SK-N-SH (cell line): ENCODE data around the gene TASP1. TPM values are rescaled to one million over a fixed set of nuclear protein-coding genes. Genes with fewer than 3 reads are reported as not detected.

Experiments
- CTCF ChIA-PET: fragments of 300-600, 350-600 bp; formaldehyde crosslinking; extraction: SDS; loops from one replicate; lab custom pipeline; 2021; lab: Yijun Ruan, JAX
- POLR2A ChIA-PET: fragments of 350-600 bp; sonication (Branson Sonifier 250); formaldehyde crosslinking; extraction: SDS; loops from one replicate; lab custom pipeline; 2020; ENCODE audit warnings: antibody characterized with exemption, inconsistent platforms; lab: Yijun Ruan, JAX
- DNase-seq: peaks from one replicate; pipeline ENCODE4 v3.0.0; 2012
- H2AFZ ChIP-seq: fragments of 200-600 bp; sonication (generic); 2 replicates; pipeline ENCODE4 v1.8.1; 2016; ENCODE audit warnings: antibody characterized with exemption, mild to moderate bottlenecking, low read depth
- H3F3A ChIP-seq: fragments of 200-600 bp; sonication (generic); replicated peaks from 2 replicates; pipeline ENCODE3; 2016; ENCODE audit warnings: antibody characterized with exemption, mild to moderate bottlenecking; ENCODE audit not compliant: insufficient read depth
- H3K27ac ChIP-seq, 2 experiments: fragments of 200-500 bp in 1 of 2; fragments of 200-600 bp in 1 of 2; sonication (Bioruptor generic) in 1 of 2; sonication (generic), shearing (Covaris generic) in 1 of 2; 2 replicates each; pipeline versions ENCODE4 v1.5.1 to v1.6.1; 2014 to 2016; ENCODE audit warnings: low read depth in 2 of 2, inconsistent platforms in 1 of 2, low read length in 1 of 2, mild to moderate bottlenecking in 1 of 2, mixed read lengths in 1 of 2
- H3K27me3 ChIP-seq: fragments of 200-600 bp; sonication (generic), shearing (Covaris generic); 2 replicates; pipeline ENCODE4 v1.6.1; 2016; ENCODE audit warnings: mixed run types; ENCODE audit not compliant: insufficient read depth
- H3K36me3 ChIP-seq, 2 experiments: fragments of 200-500 bp in 1 of 2; fragments of 200-600 bp in 1 of 2; sonication (Bioruptor generic) in 1 of 2; sonication (generic) in 1 of 2; replicated peaks in 1 of 2; 2 replicates each; pipeline versions ENCODE3 to v1.5.1; 2014 to 2016; ENCODE audit warnings: low read length in 1 of 2, mild to moderate bottlenecking in 1 of 2; ENCODE audit not compliant: insufficient read depth in 2 of 2, control insufficient read depth in 1 of 2
- H3K4me1 ChIP-seq, 2 experiments: fragments of 200-500 bp in 1 of 2; fragments of 200-600 bp in 1 of 2; sonication (Bioruptor generic) in 1 of 2; sonication (generic), shearing (Covaris generic) in 1 of 2; 2 replicates each; pipeline versions ENCODE4 v1.5.1 to v1.6.1; 2014 to 2016; ENCODE audit warnings: low read depth in 1 of 2, low read length in 1 of 2, mixed run types in 1 of 2; ENCODE audit not compliant: insufficient read depth in 2 of 2, control insufficient read depth in 1 of 2
- H3K4me2 ChIP-seq: fragments of 200-600 bp; sonication (generic), shearing (Covaris generic); 2 replicates; pipeline ENCODE4 v1.6.1; 2017; ENCODE audit warnings: mixed run types
- H3K4me3 ChIP-seq, 2 experiments: fragments of 200-500 bp in 1 of 2; fragments of 200-600 bp in 1 of 2; sonication (Bioruptor generic) in 1 of 2; sonication (generic), shearing (Covaris generic) in 1 of 2; 2 replicates each; pipeline versions ENCODE4 v1.5.1 to v1.8.1; 2014 to 2016; ENCODE audit warnings: low read depth in 2 of 2, inconsistent platforms in 1 of 2, low read length in 1 of 2, mild to moderate bottlenecking in 1 of 2, mixed read lengths in 1 of 2, moderate library complexity in 1 of 2
- H3K79me2 ChIP-seq: fragments of 200-600 bp; sonication (generic); 2 replicates; pipeline ENCODE4 v1.8.1; 2017; ENCODE audit warnings: mild to moderate bottlenecking; ENCODE audit not compliant: insufficient read depth
- H3K9ac ChIP-seq: fragments of 200-600 bp; sonication (generic); 2 replicates; pipeline ENCODE4 v1.6.1; 2017; ENCODE audit warnings: mixed run types
- H3K9me2 ChIP-seq: fragments of 200-600 bp; sonication (generic); 2 replicates; pipeline ENCODE4 v1.6.1; 2017; ENCODE audit warnings: mixed run types
- H3K9me3 ChIP-seq: fragments of 200-600 bp; sonication (generic); 2 replicates; pipeline ENCODE4 v1.6.1; 2017; ENCODE audit warnings: mixed run types, mild to moderate bottlenecking, moderate library complexity
- H4K20me1 ChIP-seq: fragments of 200-600 bp; sonication (generic); 2 replicates; pipeline ENCODE4 v1.6.1; 2017; ENCODE audit warnings: mild to moderate bottlenecking, mixed run types; ENCODE audit not compliant: insufficient read depth
- CHD2 ChIP-seq: fragments of 150-350 bp; IDR thresholded peaks from 2 replicates; pipeline ENCODE4 v1.6.1; 2018; ENCODE audit warnings: low read length; ENCODE audit not compliant: partially characterized antibody
- EP300 ChIP-seq, 2 experiments: IDR thresholded peaks; 2 replicates each; pipeline versions ENCODE4 v1.4.0 to v1.6.1; 2012; ENCODE audit warnings: borderline replicate concordance in 1 of 2, low read depth in 1 of 2, low read length in 1 of 2
- FOSL2 ChIP-seq: IDR thresholded peaks from 2 replicates; pipeline ENCODE4 v1.4.0; 2012; ENCODE audit warnings: low read depth, mild to moderate bottlenecking, moderate library complexity, borderline replicate concordance
- FOXJ3 ChIP-seq: sonication (generic); formaldehyde crosslinking; IDR thresholded peaks from 2 replicates; pipeline ENCODE4 v1.5.1; 2020; ENCODE audit warnings: mild to moderate bottlenecking, missing genetic modification reagents
- GABPA ChIP-seq: IDR thresholded peaks from 2 replicates; pipeline ENCODE4 v1.4.0; 2012; ENCODE audit warnings: low read depth, mild to moderate bottlenecking
- JUND ChIP-seq: IDR thresholded peaks from 2 replicates; pipeline ENCODE4 v1.4.0; 2012
- MXI1 ChIP-seq: IDR thresholded peaks from 2 replicates; pipeline ENCODE4 v1.6.1; 2012; ENCODE audit warnings: mild to moderate bottlenecking, low read depth, low read length, improper control_type of control experiment
- NFIC ChIP-seq: IDR thresholded peaks from 2 replicates; pipeline ENCODE4 v1.4.0; 2012; ENCODE audit warnings: borderline replicate concordance
- NRF1 ChIP-seq: IDR thresholded peaks from 2 replicates; pipeline ENCODE4 v1.6.1; 2012; ENCODE audit warnings: low read depth, mild to moderate bottlenecking, low read length
- POLR2AphosphoS5 ChIP-seq: IDR thresholded peaks from 2 replicates; pipeline ENCODE4 v1.6.1; 2012; ENCODE audit warnings: low read depth, low read length
- SIN3A ChIP-seq: IDR thresholded peaks from 2 replicates; pipeline ENCODE4 v1.6.1; 2012; ENCODE audit warnings: low read depth, mild to moderate bottlenecking, low read length, moderate library complexity, borderline replicate concordance
- TAF1 ChIP-seq: IDR thresholded peaks from 2 replicates; pipeline ENCODE4 v1.6.1; 2012; ENCODE audit warnings: low read depth, mild to moderate bottlenecking, low read length, moderate library complexity, borderline replicate concordance
- YY1 ChIP-seq: IDR thresholded peaks from 2 replicates; pipeline ENCODE4 v1.4.0; 2012; ENCODE audit warnings: low read depth, mild to moderate bottlenecking
- WGBS: methylation state at CpG from one replicate; pipeline ENCODE4 v1.1.6; 2017; ENCODE audit warnings: low lambda C conversion rate; 5-methylcytosine and 5-hydroxymethylcytosine counted together
- polyA plus RNA-seq, 3 experiments: library from polyadenylated mRNA; depleted of rRNA; stranded (reverse); fragments of >200 nt; gene quantifications; 2 replicates each; pipeline ENCODE4 v1.2.3, GENCODE V29; 2012
- TF ChIP-seq, protein P1 (sequence below): IDR thresholded peaks from 2 replicates; pipeline ENCODE4 v1.4.0; 2012; ENCODE audit warnings: low read depth, borderline replicate concordance
- TF ChIP-seq, protein P2 (sequence below): fragments of 200-600 bp; sonication (generic); IDR thresholded peaks from 2 replicates; pipeline ENCODE4 v1.6.1; 2017; ENCODE audit warnings: antibody characterized with exemption, mild to moderate bottlenecking, moderate library complexity
- TF ChIP-seq, protein P3 (sequence below): IDR thresholded peaks from 2 replicates; pipeline ENCODE4 v1.4.0; 2012; ENCODE audit warnings: low read depth, borderline replicate concordance
- TF ChIP-seq, protein P4 (sequence below): IDR thresholded peaks from 2 replicates; pipeline ENCODE4; 2012
- TF ChIP-seq, protein P5 (sequence below): IDR thresholded peaks from 2 replicates; pipeline ENCODE4 v1.4.0; 2012; ENCODE audit warnings: low read depth

TASP1 gene
- polyA plus RNA-seq, 1 of the 3 experiments (the other 2 are of a cell fraction) = 5.9 TPM

DNA sequence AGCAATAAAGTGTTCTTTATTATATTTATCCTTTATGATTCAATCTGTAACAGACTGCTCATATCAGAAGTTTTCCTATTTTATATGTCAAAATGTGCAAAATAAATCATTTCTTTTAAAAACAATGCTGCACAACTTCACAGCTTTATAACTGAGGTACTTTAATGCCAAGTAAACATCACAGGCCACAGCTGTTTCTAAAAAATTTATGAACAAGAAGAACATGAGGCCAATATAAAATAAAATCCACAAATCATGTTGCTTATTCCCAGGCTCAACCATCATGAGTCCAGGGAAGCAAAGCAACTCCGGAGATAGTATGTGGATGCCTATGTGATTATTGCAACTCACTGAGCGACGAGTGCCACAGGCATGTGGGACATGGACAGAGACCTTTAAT lies 222.2 kb downstream of the TASP1 start:
- no peak overlapping the region for H3K4me3 ChIP-seq
- TF ChIP-seq MXI1 = no peak
- no peak for TF ChIP-seq NRF1
- no peak for TF ChIP-seq CHD2
- TF ChIP-seq, protein P1, sequence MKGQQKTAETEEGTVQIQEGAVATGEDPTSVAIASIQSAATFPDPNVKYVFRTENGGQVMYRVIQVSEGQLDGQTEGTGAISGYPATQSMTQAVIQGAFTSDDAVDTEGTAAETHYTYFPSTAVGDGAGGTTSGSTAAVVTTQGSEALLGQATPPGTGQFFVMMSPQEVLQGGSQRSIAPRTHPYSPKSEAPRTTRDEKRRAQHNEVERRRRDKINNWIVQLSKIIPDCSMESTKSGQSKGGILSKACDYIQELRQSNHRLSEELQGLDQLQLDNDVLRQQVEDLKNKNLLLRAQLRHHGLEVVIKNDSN = no peak
- TF ChIP-seq JUND = no peak
- TF ChIP-seq, protein P2, sequence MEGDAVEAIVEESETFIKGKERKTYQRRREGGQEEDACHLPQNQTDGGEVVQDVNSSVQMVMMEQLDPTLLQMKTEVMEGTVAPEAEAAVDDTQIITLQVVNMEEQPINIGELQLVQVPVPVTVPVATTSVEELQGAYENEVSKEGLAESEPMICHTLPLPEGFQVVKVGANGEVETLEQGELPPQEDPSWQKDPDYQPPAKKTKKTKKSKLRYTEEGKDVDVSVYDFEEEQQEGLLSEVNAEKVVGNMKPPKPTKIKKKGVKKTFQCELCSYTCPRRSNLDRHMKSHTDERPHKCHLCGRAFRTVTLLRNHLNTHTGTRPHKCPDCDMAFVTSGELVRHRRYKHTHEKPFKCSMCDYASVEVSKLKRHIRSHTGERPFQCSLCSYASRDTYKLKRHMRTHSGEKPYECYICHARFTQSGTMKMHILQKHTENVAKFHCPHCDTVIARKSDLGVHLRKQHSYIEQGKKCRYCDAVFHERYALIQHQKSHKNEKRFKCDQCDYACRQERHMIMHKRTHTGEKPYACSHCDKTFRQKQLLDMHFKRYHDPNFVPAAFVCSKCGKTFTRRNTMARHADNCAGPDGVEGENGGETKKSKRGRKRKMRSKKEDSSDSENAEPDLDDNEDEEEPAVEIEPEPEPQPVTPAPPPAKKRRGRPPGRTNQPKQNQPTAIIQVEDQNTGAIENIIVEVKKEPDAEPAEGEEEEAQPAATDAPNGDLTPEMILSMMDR = no peak
- TF ChIP-seq FOSL2 = no peak
- TF ChIP-seq FOXJ3 (CRISPR knock-in tag) = no peak
- TF ChIP-seq EP300 (IDR thresholded peaks at IDR 0.05; ENCODE audit: borderline replicate concordance in 1 of 2, low read depth in 1 of 2, low read length in 1 of 2) = no peak
- no peak for TF ChIP-seq POLR2AphosphoS5
- TF ChIP-seq, protein P3, sequence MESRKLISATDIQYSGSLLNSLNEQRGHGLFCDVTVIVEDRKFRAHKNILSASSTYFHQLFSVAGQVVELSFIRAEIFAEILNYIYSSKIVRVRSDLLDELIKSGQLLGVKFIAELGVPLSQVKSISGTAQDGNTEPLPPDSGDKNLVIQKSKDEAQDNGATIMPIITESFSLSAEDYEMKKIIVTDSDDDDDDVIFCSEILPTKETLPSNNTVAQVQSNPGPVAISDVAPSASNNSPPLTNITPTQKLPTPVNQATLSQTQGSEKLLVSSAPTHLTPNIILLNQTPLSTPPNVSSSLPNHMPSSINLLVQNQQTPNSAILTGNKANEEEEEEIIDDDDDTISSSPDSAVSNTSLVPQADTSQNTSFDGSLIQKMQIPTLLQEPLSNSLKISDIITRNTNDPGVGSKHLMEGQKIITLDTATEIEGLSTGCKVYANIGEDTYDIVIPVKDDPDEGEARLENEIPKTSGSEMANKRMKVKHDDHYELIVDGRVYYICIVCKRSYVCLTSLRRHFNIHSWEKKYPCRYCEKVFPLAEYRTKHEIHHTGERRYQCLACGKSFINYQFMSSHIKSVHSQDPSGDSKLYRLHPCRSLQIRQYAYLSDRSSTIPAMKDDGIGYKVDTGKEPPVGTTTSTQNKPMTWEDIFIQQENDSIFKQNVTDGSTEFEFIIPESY = no peak
- TF ChIP-seq, all 33 proteins: peak for 0
- ChIA-PET CTCF (interaction anchor here (1.2 kb wide), 1 partner anchor 15 kb away, joined by 5 read pairs; no protein-coding TSS in a partner anchor), POLR2A (no interaction called here)
- Histone ChIP-seq H3F3A (no peaks in the 10 kb centered on the region), H4K20me1 (no peaks in the 10 kb centered on the region), H3K27me3 (no peaks in the 10 kb centered on the region), H3K79me2 (no peaks in the 10 kb centered on the region), H3K9me2 (no peaks in the 10 kb centered on the region), H3K4me1 (no peaks in the 10 kb centered on the region; a peak in 2 of 4 replicates), H3K9ac (no peak overlapping the region), H3K4me2 (no peak overlapping the region), H3K9me3 (no peaks in the 10 kb centered on the region), H3K36me3 (peaks cover 0 to 12% of the 10 kb centered on the region in 2 experiments), H2AFZ (no peak overlapping the region), H3K27ac (no peak overlapping the region)
- WGBS = 98% methylated on average over 3 of the region's 3 CpGs
- DNase-seq = no peak

DNA sequence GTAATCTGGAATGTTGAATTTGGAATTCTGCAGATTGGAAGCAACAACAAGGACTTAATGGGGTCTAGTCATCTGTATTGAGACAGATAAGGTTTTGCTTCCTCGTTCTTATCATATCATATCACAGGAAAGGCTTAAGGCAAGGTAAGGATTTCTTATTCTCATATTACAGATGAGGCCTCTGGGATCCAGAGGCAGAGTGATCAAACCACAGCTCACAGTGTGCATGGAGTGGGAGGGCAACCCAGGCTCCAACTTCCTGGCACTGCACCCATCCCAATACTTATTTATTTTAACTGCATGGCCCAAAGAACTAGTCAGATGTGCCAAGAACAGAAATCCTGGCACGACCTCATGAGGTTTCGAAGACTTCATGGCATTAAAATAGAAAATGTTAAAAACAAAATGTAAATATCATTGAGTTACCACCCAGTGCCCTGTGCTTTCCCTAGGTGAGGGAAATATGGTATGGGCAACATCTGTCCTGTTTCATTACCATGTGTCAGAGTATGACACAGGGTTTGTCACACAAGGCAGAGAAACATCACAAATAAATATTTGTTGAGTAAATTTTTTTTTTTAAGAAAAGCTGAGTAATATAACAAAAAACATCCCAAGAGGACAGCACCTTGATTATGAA lies 225.8 kb downstream of the TASP1 start:
- Histone ChIP-seq H3K79me2 (no peaks in the 10 kb centered on the region), H2AFZ (no peak overlapping the region), H3K4me2 (no peak overlapping the region), H3K9me3 (no peaks in the 10 kb centered on the region), H4K20me1 (no peaks in the 10 kb centered on the region), H3K27ac (no peak overlapping the region), H3K4me3 (no peak overlapping the region), H3K9ac (no peak overlapping the region), H3K9me2 (no peaks in the 10 kb centered on the region), H3F3A (no peaks in the 10 kb centered on the region), H3K27me3 (no peaks in the 10 kb centered on the region), H3K36me3 (peaks cover 0 to 12% of the 10 kb centered on the region in 2 experiments), H3K4me1 (no peaks in the 10 kb centered on the region; a peak in 2 of 4 replicates)
- POLR2A ChIA-PET = no interaction called here
- DNase-seq = no peak
- CTCF ChIA-PET = no interaction called here
- 81% methylated on average over 3 of the region's 3 CpGs for WGBS
- TF ChIP-seq GABPA (no peak), NFIC (no peak), SIN3A (no peak), EP300 (IDR thresholded peaks at IDR 0.05; ENCODE audit: borderline replicate concordance in 1 of 2, low read depth in 1 of 2, low read length in 1 of 2) (no peak), YY1 (no peak), FOSL2 (no peak), NRF1 (no peak), TAF1 (no peak), POLR2AphosphoS5 (no peak)
- TF ChIP-seq, protein P4, sequence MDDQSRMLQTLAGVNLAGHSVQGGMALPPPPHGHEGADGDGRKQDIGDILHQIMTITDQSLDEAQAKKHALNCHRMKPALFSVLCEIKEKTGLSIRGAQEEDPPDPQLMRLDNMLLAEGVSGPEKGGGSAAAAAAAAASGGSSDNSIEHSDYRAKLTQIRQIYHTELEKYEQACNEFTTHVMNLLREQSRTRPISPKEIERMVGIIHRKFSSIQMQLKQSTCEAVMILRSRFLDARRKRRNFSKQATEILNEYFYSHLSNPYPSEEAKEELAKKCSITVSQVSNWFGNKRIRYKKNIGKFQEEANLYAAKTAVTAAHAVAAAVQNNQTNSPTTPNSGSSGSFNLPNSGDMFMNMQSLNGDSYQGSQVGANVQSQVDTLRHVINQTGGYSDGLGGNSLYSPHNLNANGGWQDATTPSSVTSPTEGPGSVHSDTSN = no peak
- TF ChIP-seq, protein P2 = no peak
- TF ChIP-seq, protein P5, sequence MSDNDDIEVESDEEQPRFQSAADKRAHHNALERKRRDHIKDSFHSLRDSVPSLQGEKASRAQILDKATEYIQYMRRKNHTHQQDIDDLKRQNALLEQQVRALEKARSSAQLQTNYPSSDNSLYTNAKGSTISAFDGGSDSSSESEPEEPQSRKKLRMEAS = no peak
